Measurements from ENCODE around the gene AUTS2.

Gene AUTS2

DNA sequence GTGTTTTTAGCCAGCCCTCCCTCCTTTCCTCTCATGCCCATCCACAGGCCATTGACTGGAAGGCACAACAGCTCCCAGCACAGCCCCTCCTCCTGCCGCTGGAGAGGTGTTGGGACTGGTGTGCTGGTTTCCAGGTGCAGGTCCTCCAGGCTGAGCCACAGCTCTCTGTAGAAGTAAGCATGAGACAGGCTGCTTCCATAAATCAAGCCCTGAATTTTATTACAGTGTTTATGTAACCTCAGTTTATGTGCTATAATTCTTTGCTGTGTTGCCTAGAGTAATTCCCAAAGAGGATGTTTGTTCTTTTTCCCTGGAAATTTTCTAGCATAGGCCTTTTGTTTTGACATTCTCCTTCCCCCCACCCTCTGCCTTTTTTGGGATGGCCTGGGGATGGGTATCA lies 445.8 kb downstream of the AUTS2 start (continued):
- peak; percentile 56 for TF ChIP-seq ZBTB8A (tag by site-specific recombination; IDR thresholded peaks at IDR 0.05)
- no peak for TF ChIP-seq ZFP69B (tag by site-specific recombination; IDR thresholded peaks at IDR 0.05)
- TF ChIP-seq ZNF274 (IDR thresholded peaks at IDR 0.05; ENCODE audit: low read length), result no peak
- TF ChIP-seq ZNF274 (tag by site-specific recombination; IDR thresholded peaks at IDR 0.05; ENCODE audit: borderline replicate concordance), result no peak
- TF ChIP-seq ZNF768 (tag by site-specific recombination; IDR thresholded peaks at IDR 0.05), result no peak
- TF ChIP-seq ZNF76 (tag by site-specific recombination; IDR thresholded peaks at IDR 0.05; ENCODE audit: borderline replicate concordance, low read depth), result no peak
- TF ChIP-seq, protein P1, sequence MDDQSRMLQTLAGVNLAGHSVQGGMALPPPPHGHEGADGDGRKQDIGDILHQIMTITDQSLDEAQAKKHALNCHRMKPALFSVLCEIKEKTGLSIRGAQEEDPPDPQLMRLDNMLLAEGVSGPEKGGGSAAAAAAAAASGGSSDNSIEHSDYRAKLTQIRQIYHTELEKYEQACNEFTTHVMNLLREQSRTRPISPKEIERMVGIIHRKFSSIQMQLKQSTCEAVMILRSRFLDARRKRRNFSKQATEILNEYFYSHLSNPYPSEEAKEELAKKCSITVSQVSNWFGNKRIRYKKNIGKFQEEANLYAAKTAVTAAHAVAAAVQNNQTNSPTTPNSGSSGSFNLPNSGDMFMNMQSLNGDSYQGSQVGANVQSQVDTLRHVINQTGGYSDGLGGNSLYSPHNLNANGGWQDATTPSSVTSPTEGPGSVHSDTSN (CRISPR knock-in tag; IDR thresholded peaks at IDR 0.05), result no peak
- TF ChIP-seq, protein P2, sequence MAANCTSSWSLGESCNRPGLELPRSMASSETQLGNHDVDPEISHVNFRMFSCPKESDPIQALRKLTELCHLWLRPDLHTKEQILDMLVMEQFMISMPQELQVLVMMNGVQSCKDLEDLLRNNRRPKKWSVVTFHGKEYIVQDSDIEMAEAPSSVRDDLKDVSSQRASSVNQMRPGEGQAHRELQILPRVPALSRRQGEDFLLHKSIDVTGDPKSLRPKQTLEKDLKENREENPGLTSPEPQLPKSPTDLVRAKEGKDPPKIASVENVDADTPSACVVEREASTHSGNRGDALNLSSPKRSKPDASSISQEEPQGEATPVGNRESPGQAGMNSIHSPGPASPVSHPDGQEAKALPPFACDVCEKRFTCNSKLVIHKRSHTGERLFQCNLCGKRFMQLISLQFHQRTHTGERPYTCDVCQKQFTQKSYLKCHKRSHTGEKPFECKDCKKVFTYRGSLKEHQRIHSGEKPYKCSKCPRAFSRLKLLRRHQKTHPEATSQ (tag by site-specific recombination; IDR thresholded peaks at IDR 0.05), result no peak
- TF ChIP-seq ZNF292 (tag by site-specific recombination; IDR thresholded peaks at IDR 0.05; ENCODE audit: borderline replicate concordance, low read depth), result no peak
- no peak for TF ChIP-seq ZNF121 (tag by site-specific recombination; IDR thresholded peaks at IDR 0.05)
- TF ChIP-seq MEIS1 (CRISPR knock-in tag; IDR thresholded peaks at IDR 0.05; ENCODE audit: borderline replicate concordance), result no peak
- no peak for TF ChIP-seq ZNF704 (tag by site-specific recombination; IDR thresholded peaks at IDR 0.05)
- TF ChIP-seq, protein P3, sequence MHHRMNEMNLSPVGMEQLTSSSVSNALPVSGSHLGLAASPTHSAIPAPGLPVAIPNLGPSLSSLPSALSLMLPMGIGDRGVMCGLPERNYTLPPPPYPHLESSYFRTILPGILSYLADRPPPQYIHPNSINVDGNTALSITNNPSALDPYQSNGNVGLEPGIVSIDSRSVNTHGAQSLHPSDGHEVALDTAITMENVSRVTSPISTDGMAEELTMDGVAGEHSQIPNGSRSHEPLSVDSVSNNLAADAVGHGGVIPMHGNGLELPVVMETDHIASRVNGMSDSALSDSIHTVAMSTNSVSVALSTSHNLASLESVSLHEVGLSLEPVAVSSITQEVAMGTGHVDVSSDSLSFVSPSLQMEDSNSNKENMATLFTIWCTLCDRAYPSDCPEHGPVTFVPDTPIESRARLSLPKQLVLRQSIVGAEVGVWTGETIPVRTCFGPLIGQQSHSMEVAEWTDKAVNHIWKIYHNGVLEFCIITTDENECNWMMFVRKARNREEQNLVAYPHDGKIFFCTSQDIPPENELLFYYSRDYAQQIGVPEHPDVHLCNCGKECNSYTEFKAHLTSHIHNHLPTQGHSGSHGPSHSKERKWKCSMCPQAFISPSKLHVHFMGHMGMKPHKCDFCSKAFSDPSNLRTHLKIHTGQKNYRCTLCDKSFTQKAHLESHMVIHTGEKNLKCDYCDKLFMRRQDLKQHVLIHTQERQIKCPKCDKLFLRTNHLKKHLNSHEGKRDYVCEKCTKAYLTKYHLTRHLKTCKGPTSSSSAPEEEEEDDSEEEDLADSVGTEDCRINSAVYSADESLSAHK (tag by site-specific recombination; IDR thresholded peaks at IDR 0.05), result peak; percentile 77
- TF ChIP-seq ZNF239 (tag by site-specific recombination; IDR thresholded peaks at IDR 0.05), result no peak
- TF ChIP-seq, protein P4, sequence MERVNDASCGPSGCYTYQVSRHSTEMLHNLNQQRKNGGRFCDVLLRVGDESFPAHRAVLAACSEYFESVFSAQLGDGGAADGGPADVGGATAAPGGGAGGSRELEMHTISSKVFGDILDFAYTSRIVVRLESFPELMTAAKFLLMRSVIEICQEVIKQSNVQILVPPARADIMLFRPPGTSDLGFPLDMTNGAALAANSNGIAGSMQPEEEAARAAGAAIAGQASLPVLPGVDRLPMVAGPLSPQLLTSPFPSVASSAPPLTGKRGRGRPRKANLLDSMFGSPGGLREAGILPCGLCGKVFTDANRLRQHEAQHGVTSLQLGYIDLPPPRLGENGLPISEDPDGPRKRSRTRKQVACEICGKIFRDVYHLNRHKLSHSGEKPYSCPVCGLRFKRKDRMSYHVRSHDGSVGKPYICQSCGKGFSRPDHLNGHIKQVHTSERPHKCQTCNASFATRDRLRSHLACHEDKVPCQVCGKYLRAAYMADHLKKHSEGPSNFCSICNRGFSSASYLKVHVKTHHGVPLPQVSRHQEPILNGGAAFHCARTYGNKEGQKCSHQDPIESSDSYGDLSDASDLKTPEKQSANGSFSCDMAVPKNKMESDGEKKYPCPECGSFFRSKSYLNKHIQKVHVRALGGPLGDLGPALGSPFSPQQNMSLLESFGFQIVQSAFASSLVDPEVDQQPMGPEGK (tag by site-specific recombination; IDR thresholded peaks at IDR 0.05), result no peak
- TF ChIP-seq MZF1 (tag by site-specific recombination; IDR thresholded peaks at IDR 0.05; ENCODE audit: borderline replicate concordance), result peak; percentile 74; the same call in 1 of the 2 replicates
- TF ChIP-seq YY2 (tag by site-specific recombination; IDR thresholded peaks at IDR 0.05), result no peak
- no peak for TF ChIP-seq GLI2 (tag by site-specific recombination; IDR thresholded peaks at IDR 0.05; ENCODE audit: borderline replicate concordance, low read depth)
- TF ChIP-seq ZNF16 (tag by site-specific recombination; IDR thresholded peaks at IDR 0.05; ENCODE audit: low read depth), result no peak
- TF ChIP-seq, protein P5, sequence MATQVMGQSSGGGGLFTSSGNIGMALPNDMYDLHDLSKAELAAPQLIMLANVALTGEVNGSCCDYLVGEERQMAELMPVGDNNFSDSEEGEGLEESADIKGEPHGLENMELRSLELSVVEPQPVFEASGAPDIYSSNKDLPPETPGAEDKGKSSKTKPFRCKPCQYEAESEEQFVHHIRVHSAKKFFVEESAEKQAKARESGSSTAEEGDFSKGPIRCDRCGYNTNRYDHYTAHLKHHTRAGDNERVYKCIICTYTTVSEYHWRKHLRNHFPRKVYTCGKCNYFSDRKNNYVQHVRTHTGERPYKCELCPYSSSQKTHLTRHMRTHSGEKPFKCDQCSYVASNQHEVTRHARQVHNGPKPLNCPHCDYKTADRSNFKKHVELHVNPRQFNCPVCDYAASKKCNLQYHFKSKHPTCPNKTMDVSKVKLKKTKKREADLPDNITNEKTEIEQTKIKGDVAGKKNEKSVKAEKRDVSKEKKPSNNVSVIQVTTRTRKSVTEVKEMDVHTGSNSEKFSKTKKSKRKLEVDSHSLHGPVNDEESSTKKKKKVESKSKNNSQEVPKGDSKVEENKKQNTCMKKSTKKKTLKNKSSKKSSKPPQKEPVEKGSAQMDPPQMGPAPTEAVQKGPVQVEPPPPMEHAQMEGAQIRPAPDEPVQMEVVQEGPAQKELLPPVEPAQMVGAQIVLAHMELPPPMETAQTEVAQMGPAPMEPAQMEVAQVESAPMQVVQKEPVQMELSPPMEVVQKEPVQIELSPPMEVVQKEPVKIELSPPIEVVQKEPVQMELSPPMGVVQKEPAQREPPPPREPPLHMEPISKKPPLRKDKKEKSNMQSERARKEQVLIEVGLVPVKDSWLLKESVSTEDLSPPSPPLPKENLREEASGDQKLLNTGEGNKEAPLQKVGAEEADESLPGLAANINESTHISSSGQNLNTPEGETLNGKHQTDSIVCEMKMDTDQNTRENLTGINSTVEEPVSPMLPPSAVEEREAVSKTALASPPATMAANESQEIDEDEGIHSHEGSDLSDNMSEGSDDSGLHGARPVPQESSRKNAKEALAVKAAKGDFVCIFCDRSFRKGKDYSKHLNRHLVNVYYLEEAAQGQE (tag by site-specific recombination; IDR thresholded peaks at IDR 0.05), result no peak
- TF ChIP-seq ZNF830 (tag by site-specific recombination; IDR thresholded peaks at IDR 0.05; ENCODE audit: low read depth), result no peak
- TF ChIP-seq ZNF426 (tag by site-specific recombination; IDR thresholded peaks at IDR 0.05), result no peak
- peak; percentile 63 for TF ChIP-seq TRIM28 (IDR thresholded peaks at IDR 0.05; ENCODE audit: borderline replicate concordance, low read length)
- TF ChIP-seq KLF16 (tag by site-specific recombination; IDR thresholded peaks at IDR 0.05), result no peak
- TF ChIP-seq, protein P6, sequence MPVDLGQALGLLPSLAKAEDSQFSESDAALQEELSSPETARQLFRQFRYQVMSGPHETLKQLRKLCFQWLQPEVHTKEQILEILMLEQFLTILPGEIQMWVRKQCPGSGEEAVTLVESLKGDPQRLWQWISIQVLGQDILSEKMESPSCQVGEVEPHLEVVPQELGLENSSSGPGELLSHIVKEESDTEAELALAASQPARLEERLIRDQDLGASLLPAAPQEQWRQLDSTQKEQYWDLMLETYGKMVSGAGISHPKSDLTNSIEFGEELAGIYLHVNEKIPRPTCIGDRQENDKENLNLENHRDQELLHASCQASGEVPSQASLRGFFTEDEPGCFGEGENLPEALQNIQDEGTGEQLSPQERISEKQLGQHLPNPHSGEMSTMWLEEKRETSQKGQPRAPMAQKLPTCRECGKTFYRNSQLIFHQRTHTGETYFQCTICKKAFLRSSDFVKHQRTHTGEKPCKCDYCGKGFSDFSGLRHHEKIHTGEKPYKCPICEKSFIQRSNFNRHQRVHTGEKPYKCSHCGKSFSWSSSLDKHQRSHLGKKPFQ (tag by site-specific recombination; IDR thresholded peaks at IDR 0.05), result peak; percentile 69; the same call in 1 of the 2 replicates
- TF ChIP-seq ZNF366 (tag by site-specific recombination; conservative IDR thresholded peaks at IDR 0.05), result no peak
